NCI-H2029 treated with DMSO at 0.1 percent for 48 hours (cell line): ENCODE data around the gene UBE2M.
"Not testable (repeated sequence)": the region's sequence is repeated elsewhere in the genome, so short reads cannot be mapped to it uniquely, and the experiment has no call there.

Experiments
- DNase-seq: peaks from one replicate; lab custom pipeline; 2025; lab: John Stamatoyannopoulos, UW

Gene UBE2M

DNA sequence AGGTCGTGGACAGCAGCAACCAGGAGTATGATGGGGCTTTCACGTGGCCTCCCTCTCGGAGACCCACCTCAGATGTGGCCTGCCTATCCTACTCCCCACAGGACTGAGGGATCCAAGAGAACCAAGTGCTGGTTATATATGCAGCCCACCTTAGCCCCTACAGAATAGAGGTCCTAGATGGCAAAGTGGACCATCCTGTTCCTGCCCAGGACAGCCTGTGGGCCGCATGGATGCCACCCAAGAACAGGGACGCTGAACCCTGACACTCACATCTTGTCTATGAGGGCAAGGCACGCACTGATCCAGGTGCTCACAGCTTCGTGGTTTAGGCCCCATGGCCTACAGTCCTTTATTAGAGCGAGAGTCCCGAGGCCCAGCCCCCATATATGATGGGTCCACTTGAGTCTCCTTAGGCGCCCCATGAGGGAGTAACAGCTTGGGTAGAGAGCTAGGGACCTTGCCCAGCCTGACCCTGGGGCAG lies 45.2 kb downstream of the UBE2M start:
- no peak for DNase-seq

DNA sequence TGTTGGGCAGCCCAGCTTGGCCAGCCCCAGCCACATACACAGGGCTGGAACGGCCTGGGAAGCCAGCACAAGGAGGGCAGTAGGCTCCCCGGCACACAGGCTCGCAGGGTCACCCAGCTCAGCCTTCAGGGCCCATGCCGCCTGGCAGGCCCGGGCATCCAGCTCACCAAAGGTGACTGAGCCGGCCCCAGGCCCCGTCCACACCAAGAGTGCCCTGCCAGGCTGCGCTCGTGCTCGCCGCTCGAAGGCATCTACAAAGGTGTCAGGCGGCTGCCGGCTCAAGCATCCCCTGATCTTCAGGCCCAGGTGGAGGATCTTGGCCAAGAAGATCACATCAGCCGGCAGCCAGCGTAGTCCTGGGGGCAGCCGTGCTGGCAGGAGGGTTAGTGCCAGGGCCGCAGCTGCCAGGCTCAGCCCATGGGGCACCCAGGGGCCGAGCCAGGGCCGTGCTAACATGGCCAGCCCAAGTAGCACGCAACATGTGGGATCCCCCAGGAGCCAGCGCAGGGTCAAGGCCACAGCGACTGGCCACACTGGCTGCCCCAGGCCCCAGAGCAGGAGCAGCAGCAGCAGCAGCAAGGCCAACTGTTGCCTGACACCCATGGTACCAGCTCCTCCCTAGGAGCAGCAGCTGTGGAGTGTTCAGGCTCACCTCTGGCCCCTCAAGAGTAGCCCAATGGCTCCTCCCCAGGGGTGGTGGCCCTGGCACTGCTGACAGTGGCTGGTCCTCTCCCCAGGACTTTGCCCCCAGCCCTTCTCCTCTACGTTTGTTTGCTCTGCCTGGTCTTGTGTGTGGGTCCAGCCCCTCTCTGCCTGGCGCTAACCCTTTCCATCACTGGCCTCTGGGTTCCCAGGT lies 46.8 kb downstream of the UBE2M start, which contains the start of gene SLC27A5:
SLC27A5 (minus strand) TSS at position 640 of the 856 bp plus-strand sequence; CDS start at position 603, 37 bp downstream.
- no peak for DNase-seq

DNA sequence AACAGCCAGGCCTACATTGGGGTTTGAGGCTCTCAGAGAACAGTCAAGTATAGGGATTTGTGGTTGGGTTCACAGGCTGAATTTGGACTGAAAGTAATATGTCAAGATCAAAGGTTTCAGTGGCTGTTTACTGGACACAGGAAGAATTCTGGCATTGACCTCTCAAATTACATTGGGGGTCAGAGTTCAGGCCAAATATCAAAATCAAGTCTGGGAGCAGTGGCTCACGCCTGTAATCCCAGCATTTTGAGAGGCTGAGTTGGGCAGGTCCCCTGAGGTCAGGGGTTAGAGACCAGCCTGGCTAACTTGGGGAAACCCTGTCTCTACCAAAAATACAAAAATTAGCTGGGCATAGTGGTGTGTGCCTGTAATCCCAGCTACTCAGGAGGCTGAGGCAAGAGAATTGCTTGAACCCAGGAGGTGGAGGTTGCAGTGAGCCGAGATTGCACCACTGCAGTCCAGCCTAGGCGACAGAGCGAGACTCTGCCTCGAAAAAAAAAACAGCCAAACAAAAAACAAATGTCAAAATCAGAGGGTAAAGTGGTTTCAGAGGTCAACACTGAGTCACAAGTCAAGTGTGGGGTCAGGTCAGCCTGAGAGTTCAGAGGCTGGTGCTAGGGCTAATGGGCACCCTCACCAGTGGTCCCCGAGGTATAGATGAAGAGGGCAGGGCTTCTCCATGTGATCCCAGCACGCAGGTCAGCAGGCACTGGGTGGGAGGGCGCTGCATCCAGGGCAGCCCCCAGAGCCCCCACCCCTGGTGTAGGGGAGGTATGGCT lies 48.1 kb downstream of the UBE2M start:
- DNase-seq, result no peak

DNA sequence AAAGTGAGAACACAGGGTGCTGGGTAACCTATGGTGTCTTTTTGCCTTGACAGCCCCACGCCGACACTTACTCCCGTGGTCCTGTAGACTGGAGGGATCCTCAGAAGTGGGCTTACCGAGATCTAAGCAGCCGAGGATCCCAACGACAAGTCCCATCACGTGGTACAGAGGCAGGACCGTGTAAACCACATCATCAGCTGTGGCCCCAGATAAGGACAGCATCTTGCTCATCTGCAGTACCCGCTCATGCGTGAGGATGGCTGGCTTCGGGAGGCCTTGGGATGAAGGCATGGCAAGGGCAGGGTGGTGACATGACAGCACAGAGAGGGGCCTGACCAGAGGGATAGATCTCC lies 48.7 kb downstream of the UBE2M start:
- DNase-seq, result no peak

DNA sequence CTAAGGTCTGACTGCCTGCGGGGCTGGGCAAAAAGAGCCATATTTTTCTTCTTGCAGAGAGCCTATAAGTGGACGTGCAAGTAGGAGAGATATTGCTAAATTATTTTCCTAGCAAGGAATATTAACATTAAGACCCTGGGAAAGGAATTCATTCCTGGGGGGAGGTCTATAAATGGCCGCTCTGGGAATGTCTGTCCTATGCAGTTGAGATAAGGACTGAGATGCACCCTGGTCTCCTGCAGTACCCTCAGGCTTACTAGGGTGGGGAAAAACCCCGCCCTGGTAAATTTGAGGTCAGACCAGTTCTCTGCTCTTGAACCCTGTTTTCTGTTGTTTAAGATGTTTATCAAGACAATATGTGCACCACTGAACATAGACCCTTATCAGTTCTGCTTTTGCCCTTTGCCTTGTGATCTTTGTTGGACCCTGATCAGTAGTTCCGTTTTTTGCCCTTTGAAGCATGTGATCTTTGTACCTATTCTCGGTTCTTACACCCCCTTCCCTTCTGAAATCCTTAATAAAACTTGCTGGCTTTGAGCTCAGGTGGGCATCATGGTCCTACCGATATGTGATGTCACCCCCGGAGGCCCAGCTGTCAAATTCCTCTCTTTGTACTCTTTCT lies 50.7 kb downstream of the UBE2M start:
- not testable (repeated sequence) for DNase-seq
